ENCODE results near the gene MGAT3. TPM values are rescaled to one million over a fixed set of nuclear protein-coding genes. Genes with fewer than 3 reads are reported as not detected.

Gene MGAT3
- total RNA-seq, 4 donors from 2014 or later = 0.08 to 1.3 (median 0.62) TPM

DNA sequence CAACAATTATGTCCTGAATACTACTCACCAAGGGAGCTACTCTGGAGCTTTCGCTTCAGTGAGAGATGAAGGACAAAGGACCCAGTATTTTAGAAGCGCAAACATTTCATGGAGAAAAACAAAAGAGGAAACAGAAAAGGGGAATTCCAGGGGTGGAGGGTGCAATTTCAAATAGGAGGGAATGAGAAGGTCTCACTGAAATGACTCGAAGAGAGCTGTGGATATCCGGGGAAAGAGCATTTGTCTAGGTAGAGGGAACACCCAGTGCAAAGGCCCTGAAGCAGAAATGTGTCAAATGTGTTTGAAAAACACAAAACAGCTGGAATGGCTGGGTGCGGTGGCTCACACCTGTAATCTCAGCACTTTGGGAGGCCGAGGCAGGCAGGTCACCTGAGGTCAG is 73.3 kb downstream of the MGAT3 start:
- intact Hi-C loops (cut with DNase I) = no loop called here
- H3K4me1 ChIP-seq = peaks cover 44 to 88% (median 55%) of the 10 kb centered on the region in 3 donors
- H3K9me3 ChIP-seq = no peaks in the 10 kb centered on the region
- no peak for DNase-seq
- peaks cover 0 to 35% (median 1%) of the 10 kb centered on the region in 3 donors for H3K36me3 ChIP-seq
- TF ChIP-seq, protein P1, sequence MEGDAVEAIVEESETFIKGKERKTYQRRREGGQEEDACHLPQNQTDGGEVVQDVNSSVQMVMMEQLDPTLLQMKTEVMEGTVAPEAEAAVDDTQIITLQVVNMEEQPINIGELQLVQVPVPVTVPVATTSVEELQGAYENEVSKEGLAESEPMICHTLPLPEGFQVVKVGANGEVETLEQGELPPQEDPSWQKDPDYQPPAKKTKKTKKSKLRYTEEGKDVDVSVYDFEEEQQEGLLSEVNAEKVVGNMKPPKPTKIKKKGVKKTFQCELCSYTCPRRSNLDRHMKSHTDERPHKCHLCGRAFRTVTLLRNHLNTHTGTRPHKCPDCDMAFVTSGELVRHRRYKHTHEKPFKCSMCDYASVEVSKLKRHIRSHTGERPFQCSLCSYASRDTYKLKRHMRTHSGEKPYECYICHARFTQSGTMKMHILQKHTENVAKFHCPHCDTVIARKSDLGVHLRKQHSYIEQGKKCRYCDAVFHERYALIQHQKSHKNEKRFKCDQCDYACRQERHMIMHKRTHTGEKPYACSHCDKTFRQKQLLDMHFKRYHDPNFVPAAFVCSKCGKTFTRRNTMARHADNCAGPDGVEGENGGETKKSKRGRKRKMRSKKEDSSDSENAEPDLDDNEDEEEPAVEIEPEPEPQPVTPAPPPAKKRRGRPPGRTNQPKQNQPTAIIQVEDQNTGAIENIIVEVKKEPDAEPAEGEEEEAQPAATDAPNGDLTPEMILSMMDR (IDR thresholded peaks at IDR 0.05) = no peak
- no peak for TF ChIP-seq POLR2A (IDR thresholded peaks at IDR 0.05)
- H3K4me3 ChIP-seq = peak overlapping the region in 1 of 4 donors; percentile 15
- no peaks in the 10 kb centered on the region for H3K27me3 ChIP-seq
- no peak overlapping the region for H3K27ac ChIP-seq
- 57 to 69% methylated on average over 6 of the region's 6 CpGs for WGBS, 2 donors

DNA sequence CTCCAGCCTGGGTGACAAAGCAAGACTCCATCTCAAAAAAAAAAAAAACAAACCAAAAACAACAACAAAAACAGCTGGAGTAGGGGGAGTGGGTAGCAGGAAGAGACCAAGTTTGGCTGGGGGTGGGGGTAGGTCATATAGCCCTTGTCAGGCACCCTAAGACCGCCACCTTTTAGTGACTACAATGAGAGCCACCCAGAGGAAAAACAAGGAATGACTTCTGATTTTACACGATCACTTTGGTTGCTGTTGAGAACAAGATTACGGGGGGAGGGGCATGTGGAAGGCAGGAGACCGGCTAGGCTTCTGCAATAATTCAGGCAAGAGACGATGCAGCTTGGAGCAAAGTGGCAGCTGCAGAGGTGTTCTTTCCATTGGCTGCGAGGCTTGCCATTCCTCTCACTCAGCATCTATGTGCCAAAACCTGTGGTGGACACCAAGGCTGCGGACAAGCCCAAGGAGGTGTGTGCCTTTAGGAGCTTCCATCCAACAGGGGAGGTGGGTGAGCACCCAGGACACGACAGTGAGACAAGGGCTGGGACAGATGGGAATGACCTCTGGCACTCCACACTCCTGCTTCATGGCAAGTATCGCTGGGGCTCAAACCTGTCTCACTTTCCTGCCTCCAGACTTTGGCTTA is 74.0 kb downstream of the MGAT3 start:
- no peak overlapping the region for H3K4me3 ChIP-seq
- no peaks in the 10 kb centered on the region for H3K27me3 ChIP-seq
- peaks cover 44 to 83% (median 55%) of the 10 kb centered on the region in 3 donors for H3K4me1 ChIP-seq
- intact Hi-C loops (cut with DNase I) = no loop called here
- peaks cover 0 to 30% (median 0%) of the 10 kb centered on the region in 3 donors for H3K36me3 ChIP-seq
- no peaks in the 10 kb centered on the region for H3K9me3 ChIP-seq
- DNase-seq = no peak
- 32 to 39% methylated on average over 8 to 9 of the region's 9 CpGs for WGBS, 2 donors
- TF ChIP-seq, protein P1 (IDR thresholded peaks at IDR 0.05) = peak in 1 of 6 experiments; percentile 41
- TF ChIP-seq POLR2A (IDR thresholded peaks at IDR 0.05) = no peak
- H3K27ac ChIP-seq = peak overlapping the region in 1 of 4 donors; percentile 98

DNA sequence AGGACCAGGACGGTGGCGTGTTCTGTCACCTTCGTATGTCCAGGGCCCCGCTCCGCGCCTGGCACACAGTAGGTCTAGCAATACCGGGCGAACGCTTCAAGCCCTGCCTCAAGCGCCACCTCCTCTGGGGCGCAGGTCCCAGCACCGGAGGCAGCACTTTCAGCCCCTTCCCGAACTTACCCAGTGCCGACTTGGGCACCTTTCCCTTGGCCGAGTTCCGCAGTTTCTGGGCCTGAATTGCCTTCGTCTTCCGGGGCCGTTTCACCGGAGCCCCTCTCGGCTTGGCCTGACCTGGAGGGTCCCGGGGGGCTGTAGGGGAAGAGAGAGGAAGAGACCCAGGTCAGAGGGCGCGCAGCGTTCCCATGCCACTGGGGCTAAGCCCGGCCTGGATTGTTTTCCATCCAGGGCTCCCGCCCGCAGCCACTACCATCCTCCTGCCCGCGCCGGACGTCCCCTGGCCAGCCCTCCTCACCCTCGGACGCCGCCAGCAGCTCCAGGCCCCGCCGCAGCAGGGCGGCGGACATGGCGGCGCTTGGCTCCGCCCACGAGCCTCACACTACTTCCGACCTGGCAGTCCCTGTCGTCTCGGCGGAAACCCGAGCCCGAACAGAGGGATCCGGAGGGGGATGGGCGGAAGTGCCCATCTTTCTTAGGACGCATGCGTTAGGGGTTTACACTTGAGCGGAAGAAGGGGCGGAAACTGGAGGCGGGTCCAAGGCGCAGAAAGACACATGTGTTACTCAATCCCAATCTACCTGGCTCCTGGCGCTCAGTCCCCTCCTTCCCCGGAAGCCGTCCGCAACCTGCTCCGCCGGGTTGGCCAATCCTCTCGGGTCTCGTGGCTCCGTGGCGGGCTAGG is 75.6 kb downstream of the MGAT3 start, which contains the start of gene RPS19BP1:
Gene RPS19BP1, minus strand, starts transcription at position 534 of the 859 bp plus-strand sequence. Its CDS starts 10 bp downstream, at position 524.
- peak; percentile 97 for DNase-seq
- no peaks in the 10 kb centered on the region for H3K9me3 ChIP-seq
- H3K36me3 ChIP-seq = peaks cover 0 to 30% (median 0%) of the 10 kb centered on the region in 3 donors
- 0 to 2% methylated on average over 13 to 17 of the region's 67 CpGs for WGBS, 2 donors
- H3K4me1 ChIP-seq = peaks cover 42 to 69% (median 47%) of the 10 kb centered on the region in 3 donors
- H3K4me3 ChIP-seq = peak within 1 kb of the TSS; percentile 76 to 99 (median 84)
- intact Hi-C loops (cut with DNase I) = no loop called here
- TF ChIP-seq, protein P1 (IDR thresholded peaks at IDR 0.05) = peak in 1 of 6 experiments; percentile 17
- TF ChIP-seq POLR2A (IDR thresholded peaks at IDR 0.05) = peak in 3 of 4 donors; percentile 22 to 90 (median 62)
- H3K27me3 ChIP-seq = no peaks in the 10 kb centered on the region
- H3K27ac ChIP-seq = peak within 1 kb of the TSS; percentile 91 to 98 (median 96)

DNA sequence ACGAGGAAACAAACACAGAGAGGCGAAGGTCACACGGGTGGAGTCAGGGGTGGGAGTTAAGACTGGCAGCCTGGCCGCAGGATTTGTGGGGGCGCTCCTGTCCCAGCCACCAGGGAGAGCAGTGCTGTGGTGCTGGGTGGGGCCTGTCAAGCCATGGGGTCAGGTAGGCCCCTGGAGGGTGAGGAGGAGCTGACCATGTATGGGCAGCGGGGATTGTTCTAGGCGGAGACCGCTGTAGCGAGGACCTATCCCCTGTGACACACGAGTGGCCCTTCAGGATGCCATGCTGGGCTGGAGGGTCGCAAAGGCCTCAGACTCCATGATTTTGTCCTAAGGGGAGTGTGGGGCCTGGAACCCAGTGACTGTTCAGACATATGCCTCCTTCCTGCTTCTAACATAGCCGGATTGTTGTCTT is 77.3 kb downstream of the MGAT3 start:
- Histone ChIP-seq H3K4me3 (no peak overlapping the region), H3K36me3 (peaks cover 0 to 16% (median 0%) of the 10 kb centered on the region in 3 donors), H3K27me3 (no peaks in the 10 kb centered on the region), H3K9me3 (no peaks in the 10 kb centered on the region), H3K27ac (peak overlapping the region in 3 of 4 donors; percentile 0 to 55 (median 4)), H3K4me1 (peaks cover 26 to 53% (median 32%) of the 10 kb centered on the region in 3 donors)
- no peak for DNase-seq
- no peak for TF ChIP-seq POLR2A (IDR thresholded peaks at IDR 0.05)
- TF ChIP-seq, protein P1 (IDR thresholded peaks at IDR 0.05) = no peak
- WGBS, 2 donors = 73 to 88% methylated on average over 8 to 10 of the region's 12 CpGs
- intact Hi-C loops (cut with DNase I) = no loop called here
